ENCODE results near the gene IDI1. TPM values are rescaled to one million over a fixed set of nuclear protein-coding genes. Genes with fewer than 3 reads are reported as not detected.
A peak's percentile ranks its signal among the peaks of the same experiment; 100 is the strongest.

Gene IDI1
- 133 TPM for polyA plus RNA-seq (2012; ENCODE audit: missing spikeins)

DNA sequence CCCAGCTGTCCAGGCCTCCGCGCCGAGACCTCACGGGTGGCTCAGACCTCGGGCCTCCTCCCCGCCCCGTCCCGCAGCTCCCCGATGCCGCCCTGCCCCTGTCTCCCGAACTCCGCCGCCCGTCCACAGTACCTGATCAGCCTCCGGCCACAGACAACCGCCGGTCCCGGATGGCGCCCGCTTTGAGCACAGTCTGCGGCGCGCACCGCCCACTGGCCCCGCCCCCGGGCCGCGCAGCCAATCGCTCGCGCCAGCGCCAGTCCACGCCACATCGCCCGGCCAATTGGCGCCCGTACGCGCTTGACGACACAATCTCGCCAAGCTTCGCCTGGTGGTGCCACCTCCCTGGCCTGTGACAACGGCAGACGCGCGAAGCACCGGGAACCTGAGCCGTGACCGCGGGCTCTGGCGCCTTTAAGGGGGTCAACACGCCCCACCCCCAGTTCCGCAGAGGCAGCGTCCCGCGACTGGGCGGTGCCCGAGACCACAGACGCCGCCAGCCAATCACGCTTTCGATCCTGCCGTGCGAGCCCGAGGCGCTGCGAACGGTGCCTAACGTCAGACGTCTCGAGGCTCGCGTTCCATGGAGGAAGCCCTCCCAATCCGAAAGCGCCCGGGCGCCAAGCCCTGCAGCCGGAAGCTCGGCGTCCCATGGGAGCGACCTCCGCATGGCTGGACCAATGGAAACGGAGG lies at the start of gene IDI1:
IDI1 (minus strand) TSS at position 388 of the 693 bp plus-strand sequence; CDS start at position 272, 116 bp downstream.
- peak; percentile 89 for TF ChIP-seq POLR2AphosphoS5 (IDR thresholded peaks at IDR 0.05; ENCODE audit: low read depth, low read length)
- TF ChIP-seq POLR2A (IDR thresholded peaks at IDR 0.05; ENCODE audit: low read depth, low read length): peak; percentile 95
- TF ChIP-seq TAF1 (IDR thresholded peaks at IDR 0.05; ENCODE audit: borderline replicate concordance, low read depth, low read length): peak; percentile 83; the same call in 1 of the 2 replicates
- FAIRE-seq (peak; percentile 96), DNase-seq (ENCODE audit: insufficient read length) (peak; percentile 87)

DNA sequence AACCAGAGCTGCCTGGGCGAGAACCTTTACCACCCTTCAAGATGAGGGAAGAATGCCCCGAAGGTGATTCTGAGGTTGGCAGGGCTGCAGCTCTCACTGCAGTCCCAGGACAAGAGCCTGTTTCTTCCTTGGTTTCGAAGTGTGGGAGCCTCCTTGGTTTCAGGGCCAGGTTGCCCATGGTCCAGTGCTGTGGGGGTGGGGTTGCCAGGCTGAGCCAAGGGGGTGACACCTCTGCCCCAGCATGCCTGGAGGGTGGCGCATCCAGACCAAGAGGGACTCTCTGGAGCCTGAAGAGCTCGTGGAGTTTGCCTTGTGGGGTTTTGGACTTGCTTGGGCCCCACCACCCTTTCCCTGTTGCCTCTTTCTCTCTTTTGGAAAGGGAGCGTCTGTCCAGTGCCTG lies 48.5 kb upstream of the IDI1 start:
- FAIRE-seq (no peak), DNase-seq (ENCODE audit: insufficient read length) (no peak)
- no peak for TF ChIP-seq POLR2A (IDR thresholded peaks at IDR 0.05; ENCODE audit: low read depth, low read length)
- TF ChIP-seq POLR2AphosphoS5 (IDR thresholded peaks at IDR 0.05; ENCODE audit: low read depth, low read length): no peak
- no peak for TF ChIP-seq TAF1 (IDR thresholded peaks at IDR 0.05; ENCODE audit: borderline replicate concordance, low read depth, low read length)

DNA sequence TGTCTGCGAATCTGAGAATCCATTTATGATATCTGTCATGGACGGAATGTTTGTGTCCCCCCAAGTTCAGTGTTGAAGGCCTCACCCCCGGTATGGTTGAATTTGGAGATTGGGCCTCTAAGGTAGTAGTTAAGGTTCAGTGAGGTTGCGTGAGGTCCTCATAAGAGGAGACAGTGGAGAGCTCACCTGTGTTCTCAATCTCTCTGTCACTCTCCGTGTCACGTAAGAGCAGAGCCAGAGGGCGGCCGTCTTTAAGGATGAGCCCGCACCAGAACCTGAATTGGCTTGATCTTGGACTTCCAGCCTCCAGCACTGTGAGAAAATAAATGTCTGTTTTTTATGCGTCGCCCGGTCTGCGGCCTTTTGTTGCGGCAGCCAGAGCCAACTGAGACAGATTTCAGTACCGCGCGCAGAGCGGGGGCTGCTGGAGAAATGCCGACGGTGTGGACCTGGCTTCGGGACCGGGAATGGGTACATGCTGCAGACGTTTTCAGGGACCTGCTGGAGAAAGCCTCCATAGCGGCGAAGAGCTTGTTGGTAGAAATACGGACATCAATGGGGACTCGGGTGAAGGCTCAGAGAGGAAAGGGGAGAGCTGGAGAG lies 47.5 kb upstream of the IDI1 start:
- FAIRE-seq (no peak), DNase-seq (ENCODE audit: insufficient read length) (no peak)
- no peak for TF ChIP-seq POLR2A (IDR thresholded peaks at IDR 0.05; ENCODE audit: low read depth, low read length)
- TF ChIP-seq POLR2AphosphoS5 (IDR thresholded peaks at IDR 0.05; ENCODE audit: low read depth, low read length): no peak
- no peak for TF ChIP-seq TAF1 (IDR thresholded peaks at IDR 0.05; ENCODE audit: borderline replicate concordance, low read depth, low read length)

DNA sequence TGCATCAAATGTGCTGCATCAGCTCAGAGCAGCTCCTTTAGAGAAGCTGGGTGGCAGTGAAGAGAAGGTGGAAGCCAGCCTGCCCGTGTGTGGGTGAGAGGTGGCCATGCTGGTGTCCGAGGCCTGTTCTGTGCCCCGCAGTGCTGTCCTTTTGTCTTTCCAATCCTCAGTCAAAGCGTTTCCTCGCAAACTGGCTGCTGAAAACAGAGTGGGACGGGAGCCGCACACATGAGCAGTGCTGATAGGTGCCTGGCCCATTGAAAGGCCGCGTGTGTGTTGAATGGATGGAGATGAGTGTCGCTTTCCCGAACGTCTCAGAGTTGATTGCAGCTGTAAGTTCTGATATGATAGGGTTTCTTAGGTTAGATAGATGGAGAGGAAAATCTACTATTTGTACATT lies 46.6 kb upstream of the IDI1 start:
- no peak for FAIRE-seq
- no peak for TF ChIP-seq POLR2AphosphoS5 (IDR thresholded peaks at IDR 0.05; ENCODE audit: low read depth, low read length)
- no peak for TF ChIP-seq POLR2A (IDR thresholded peaks at IDR 0.05; ENCODE audit: low read depth, low read length)
- TF ChIP-seq TAF1 (IDR thresholded peaks at IDR 0.05; ENCODE audit: borderline replicate concordance, low read depth, low read length): no peak

DNA sequence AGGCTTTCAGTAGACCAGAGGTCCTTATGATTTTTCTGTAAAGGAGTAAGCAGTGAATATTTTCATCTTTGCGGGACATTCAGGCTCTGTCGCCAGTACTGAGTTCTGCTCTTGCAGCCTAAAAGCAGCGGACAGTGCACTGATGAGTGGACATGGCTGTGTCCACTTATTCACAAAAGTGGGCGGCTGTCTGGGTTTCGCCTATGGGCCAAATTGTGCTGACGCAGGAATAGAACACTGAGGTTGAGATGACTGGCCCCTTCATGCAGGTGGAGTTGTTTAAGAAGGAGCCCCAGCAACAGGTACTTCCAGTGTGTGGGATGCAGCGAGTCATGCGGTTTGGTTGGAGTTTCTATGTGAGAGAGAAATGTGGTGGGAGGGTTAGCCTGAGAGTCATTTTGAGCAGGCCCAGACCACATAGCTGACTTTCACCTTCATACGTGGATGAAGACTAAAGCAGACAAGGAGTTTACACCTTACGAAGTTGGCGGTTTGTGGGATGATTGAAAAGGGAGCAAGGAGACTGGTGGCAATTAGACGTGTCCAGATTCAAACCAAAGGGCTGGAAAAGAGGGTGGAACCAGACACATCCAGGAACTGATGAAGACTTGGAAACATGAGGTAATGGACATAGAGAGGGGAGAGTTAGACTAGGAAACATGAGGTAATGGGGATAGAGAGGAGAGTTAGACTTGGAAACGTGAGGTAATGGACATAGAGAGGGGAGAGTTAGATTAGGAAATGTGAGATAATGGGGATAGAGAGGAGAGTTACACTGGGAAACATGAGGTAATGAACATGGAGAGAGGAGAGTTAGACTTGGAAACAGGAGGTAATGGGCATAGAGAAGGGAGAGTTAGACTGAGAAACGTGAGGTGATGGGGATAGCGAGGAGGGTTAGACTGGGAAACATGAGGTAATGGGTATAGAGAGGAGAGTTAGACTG lies 45.5 kb upstream of the IDI1 start:
- TF ChIP-seq TAF1 (IDR thresholded peaks at IDR 0.05; ENCODE audit: borderline replicate concordance, low read depth, low read length): no peak
- TF ChIP-seq POLR2AphosphoS5 (IDR thresholded peaks at IDR 0.05; ENCODE audit: low read depth, low read length): no peak
- no peak for TF ChIP-seq POLR2A (IDR thresholded peaks at IDR 0.05; ENCODE audit: low read depth, low read length)
- no peak for DNase-seq (ENCODE audit: insufficient read length)
- no peak for FAIRE-seq

More for the DNA sequence above, 46.6 kb upstream of the IDI1 start:
- DNase-seq (ENCODE audit: insufficient read length): no peak

DNA sequence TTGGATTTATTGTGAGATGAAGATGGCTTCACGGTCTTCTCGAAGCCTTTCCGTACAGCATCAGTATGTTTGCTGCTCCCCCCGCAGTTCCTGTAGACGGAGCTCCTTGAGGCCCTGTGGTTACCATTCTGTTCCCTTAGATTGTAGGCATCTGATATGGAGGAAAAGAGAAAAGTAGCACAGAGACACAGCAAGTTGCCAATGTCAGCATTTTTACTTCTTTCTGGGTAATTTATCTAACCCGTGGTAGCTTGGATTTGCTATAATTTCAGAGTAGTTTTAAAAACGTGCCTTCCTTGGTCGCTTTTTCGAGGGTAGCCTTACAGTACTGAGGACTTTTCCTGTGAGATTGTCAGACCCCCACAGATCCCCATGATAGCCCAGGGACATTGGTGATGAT lies 44.8 kb upstream of the IDI1 start:
- no peak for DNase-seq (ENCODE audit: insufficient read length)
- TF ChIP-seq POLR2A (IDR thresholded peaks at IDR 0.05; ENCODE audit: low read depth, low read length): no peak
- TF ChIP-seq POLR2AphosphoS5 (IDR thresholded peaks at IDR 0.05; ENCODE audit: low read depth, low read length): no peak
- TF ChIP-seq TAF1 (IDR thresholded peaks at IDR 0.05; ENCODE audit: borderline replicate concordance, low read depth, low read length): no peak
- no peak for FAIRE-seq

DNA sequence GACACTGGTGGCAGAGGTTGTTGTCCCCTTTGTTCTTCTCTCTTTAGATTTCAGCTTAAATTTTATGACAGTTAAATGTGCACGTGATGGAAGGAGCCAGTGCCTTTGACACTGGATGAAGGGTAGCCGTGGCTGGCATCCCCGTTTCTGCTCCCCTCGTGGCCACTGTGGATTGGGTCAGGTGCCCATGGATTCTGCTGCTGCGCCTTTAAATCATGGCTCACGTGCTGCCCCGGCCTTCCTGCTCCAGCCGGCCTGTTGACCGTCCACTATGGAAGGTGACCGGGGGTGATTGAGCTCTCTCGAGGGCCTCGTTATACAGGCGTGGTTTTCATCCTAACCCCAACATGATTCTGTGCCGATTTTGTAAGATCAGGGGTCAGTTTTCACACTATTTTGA lies 41.8 kb upstream of the IDI1 start:
- TF ChIP-seq TAF1 (IDR thresholded peaks at IDR 0.05; ENCODE audit: borderline replicate concordance, low read depth, low read length) (no peak), POLR2AphosphoS5 (IDR thresholded peaks at IDR 0.05; ENCODE audit: low read depth, low read length) (no peak)
- FAIRE-seq: no peak
- no peak for DNase-seq (ENCODE audit: insufficient read length)

DNA sequence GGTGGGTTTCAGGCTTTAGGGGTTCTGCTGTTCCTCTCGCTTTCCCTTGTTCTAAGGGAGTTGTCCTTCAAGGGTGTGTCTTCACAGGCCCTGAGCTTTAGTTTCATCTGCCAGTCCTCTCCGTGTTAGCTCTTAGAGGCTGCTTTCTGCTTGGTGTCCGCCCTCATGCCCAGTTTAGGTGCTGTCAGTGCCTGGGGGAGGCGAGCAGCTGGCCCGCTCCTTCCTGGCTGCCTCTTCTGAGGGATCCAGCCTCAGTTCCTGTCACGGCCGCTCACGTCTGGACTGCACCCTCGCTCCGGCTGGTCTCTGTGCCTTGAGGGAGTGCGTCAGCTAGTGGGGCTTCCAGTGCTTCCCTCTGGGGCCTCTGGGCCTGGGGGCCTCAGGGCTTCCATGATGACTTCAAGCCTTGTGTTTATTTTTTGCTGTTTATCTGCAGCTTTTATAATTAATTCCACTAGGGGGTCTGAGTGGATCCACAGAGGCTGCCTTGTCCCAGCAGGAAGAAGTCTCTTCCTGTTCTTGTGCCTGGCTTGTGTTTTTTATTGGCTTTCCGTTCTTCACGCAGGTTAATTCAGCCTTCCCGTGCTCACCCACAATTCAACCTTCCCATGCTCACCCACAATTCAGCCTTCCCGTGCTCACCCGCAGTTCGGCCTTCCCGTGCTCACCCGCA lies 40.2 kb upstream of the IDI1 start:
- TF ChIP-seq POLR2AphosphoS5 (IDR thresholded peaks at IDR 0.05; ENCODE audit: low read depth, low read length) (no peak), TAF1 (IDR thresholded peaks at IDR 0.05; ENCODE audit: borderline replicate concordance, low read depth, low read length) (no peak), POLR2A (IDR thresholded peaks at IDR 0.05; ENCODE audit: low read depth, low read length) (no peak)
- no peak for FAIRE-seq
- DNase-seq (ENCODE audit: insufficient read length): no peak

DNA sequence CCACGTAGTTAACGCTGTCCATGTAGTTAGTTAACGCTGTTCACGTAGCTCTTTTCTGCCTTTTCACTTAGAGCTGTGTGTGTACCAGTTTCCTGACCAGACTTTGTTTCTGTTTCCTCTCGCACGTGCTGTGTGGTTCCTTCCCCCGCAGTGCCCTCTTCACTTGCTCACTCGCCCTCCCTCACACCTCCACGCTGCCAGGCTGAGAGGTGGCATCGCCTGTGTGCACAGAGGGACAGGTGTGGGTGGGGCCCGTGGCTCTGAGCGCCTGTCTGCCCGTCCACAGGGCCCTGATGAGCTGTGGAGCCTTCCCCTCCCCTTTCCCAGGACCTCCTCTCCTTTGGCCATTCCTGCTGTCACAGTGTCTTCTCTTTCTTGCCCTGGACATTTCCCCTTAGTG lies 37.9 kb upstream of the IDI1 start:
- TF ChIP-seq POLR2A (IDR thresholded peaks at IDR 0.05; ENCODE audit: low read depth, low read length): no peak
- no peak for TF ChIP-seq TAF1 (IDR thresholded peaks at IDR 0.05; ENCODE audit: borderline replicate concordance, low read depth, low read length)
- no peak for TF ChIP-seq POLR2AphosphoS5 (IDR thresholded peaks at IDR 0.05; ENCODE audit: low read depth, low read length)
- DNase-seq (ENCODE audit: insufficient read length) (no peak), FAIRE-seq (no peak)

DNA sequence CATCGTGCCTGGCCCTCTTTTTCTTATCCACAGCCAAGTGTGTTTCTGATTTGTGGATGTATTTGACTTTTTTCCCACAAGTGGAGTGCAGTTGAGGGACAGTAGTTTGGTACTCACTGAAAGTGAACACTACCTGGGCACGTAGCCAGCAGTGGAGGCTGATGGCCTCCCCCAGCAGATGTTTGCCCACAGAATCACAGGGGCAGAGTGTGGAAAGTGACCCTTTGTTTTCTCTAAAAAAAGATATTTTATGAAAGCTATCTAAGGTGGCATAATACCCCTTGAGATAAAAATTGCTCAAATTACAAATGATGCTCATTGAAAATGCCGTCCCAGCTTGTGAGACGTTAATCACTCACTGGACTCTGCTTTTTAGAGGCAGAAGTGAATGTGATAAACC lies 36.3 kb upstream of the IDI1 start:
- FAIRE-seq (no peak), DNase-seq (ENCODE audit: insufficient read length) (no peak)
- no peak for TF ChIP-seq POLR2A (IDR thresholded peaks at IDR 0.05; ENCODE audit: low read depth, low read length)
- no peak for TF ChIP-seq POLR2AphosphoS5 (IDR thresholded peaks at IDR 0.05; ENCODE audit: low read depth, low read length)
- TF ChIP-seq TAF1 (IDR thresholded peaks at IDR 0.05; ENCODE audit: borderline replicate concordance, low read depth, low read length): no peak
